ENCODE data around the gene RAP2C. TPM values are rescaled to one million over a fixed set of nuclear protein-coding genes. Genes with fewer than 3 reads are reported as not detected.

RAP2C gene
- total and polyA plus RNA-seq, 2 experiments from 2014 or later, result 14.5 to 25.0 TPM

DNA sequence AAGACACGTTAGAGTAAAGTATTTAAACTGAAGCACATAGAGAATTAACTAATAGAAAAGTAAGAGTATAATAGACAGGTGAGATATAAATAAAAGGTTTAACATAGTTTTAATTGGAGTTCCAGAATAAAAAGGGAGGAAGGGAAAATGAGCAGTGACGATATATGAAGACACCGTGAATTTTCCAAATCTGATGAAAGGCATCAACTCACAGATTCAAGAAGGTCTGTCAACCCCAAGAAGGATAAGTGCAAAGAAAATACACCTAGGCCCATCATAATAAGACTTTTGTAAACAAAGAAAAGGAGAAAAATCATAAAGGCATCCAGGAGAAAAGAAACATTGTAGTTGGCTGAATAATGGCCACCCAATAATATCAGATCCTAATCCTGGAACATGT, 43.9 kb upstream of the RAP2C start:
- no peak overlapping the region for H3K4me3 Mint-ChIP-seq
- Histone ChIP-seq H2AFZ (no peak overlapping the region), H4K20me1 (replicated peaks; ENCODE audit: insufficient read depth) (no peaks in the 10 kb centered on the region), H3K27ac (ENCODE audit: low read depth) (no peak overlapping the region), H3K79me2 (replicated peaks; ENCODE audit: insufficient read depth) (no peaks in the 10 kb centered on the region), H3F3A (replicated peaks; ENCODE audit: low read depth) (no peaks in the 10 kb centered on the region), H3K4me1 (ENCODE audit: insufficient read depth) (no peaks in the 10 kb centered on the region), H3K9me2 (ENCODE audit: insufficient read depth) (no peaks in the 10 kb centered on the region), H3K4me2 (no peak overlapping the region), H3K36me3 (ENCODE audit: insufficient read depth) (no peaks in the 10 kb centered on the region), H3K27me3 (ENCODE audit: insufficient read depth) (no peaks in the 10 kb centered on the region), H3K4me3 (no peak overlapping the region)
- H3K27ac Mint-ChIP-seq, result no peak overlapping the region
- H3K9me3 Mint-ChIP-seq, result no peaks in the 10 kb centered on the region; the same call in 2 of the 3 replicates
- no peaks in the 10 kb centered on the region for H3K27me3 Mint-ChIP-seq (ENCODE audit: insufficient read depth, low read depth, poor library complexity)
- H3K4me1 Mint-ChIP-seq, result no peaks in the 10 kb centered on the region
- DNase-seq (ENCODE audit: low spot score) (no peak), ATAC-seq (no peak)
- TF ChIP-seq, protein P1, sequence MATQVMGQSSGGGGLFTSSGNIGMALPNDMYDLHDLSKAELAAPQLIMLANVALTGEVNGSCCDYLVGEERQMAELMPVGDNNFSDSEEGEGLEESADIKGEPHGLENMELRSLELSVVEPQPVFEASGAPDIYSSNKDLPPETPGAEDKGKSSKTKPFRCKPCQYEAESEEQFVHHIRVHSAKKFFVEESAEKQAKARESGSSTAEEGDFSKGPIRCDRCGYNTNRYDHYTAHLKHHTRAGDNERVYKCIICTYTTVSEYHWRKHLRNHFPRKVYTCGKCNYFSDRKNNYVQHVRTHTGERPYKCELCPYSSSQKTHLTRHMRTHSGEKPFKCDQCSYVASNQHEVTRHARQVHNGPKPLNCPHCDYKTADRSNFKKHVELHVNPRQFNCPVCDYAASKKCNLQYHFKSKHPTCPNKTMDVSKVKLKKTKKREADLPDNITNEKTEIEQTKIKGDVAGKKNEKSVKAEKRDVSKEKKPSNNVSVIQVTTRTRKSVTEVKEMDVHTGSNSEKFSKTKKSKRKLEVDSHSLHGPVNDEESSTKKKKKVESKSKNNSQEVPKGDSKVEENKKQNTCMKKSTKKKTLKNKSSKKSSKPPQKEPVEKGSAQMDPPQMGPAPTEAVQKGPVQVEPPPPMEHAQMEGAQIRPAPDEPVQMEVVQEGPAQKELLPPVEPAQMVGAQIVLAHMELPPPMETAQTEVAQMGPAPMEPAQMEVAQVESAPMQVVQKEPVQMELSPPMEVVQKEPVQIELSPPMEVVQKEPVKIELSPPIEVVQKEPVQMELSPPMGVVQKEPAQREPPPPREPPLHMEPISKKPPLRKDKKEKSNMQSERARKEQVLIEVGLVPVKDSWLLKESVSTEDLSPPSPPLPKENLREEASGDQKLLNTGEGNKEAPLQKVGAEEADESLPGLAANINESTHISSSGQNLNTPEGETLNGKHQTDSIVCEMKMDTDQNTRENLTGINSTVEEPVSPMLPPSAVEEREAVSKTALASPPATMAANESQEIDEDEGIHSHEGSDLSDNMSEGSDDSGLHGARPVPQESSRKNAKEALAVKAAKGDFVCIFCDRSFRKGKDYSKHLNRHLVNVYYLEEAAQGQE (IDR thresholded peaks at IDR 0.05; ENCODE audit: unreplicated experiment), result no peak
- H3K36me3 Mint-ChIP-seq (ENCODE audit: low read depth), result no peaks in the 10 kb centered on the region

DNA sequence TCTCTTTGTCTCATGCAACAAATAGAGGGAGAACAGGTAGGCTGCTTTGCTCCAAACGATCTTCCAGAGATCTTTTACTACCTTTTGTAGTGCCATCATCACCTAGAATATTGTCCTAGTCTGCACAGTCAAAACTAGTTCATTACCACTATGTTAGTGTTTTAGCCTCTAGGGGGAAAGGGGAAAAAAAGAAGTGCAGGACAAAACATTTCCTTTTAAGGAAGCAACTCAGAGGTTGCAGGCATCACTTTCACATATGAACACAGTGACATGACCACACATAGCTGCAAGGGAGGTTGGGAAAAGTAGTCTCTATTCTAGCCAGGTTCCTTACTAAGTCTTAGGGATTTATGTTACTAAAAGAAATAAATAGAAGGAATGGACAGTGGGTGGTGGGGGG, 39.3 kb upstream of the RAP2C start:
- no peaks in the 10 kb centered on the region for H3K4me1 ChIP-seq (ENCODE audit: insufficient read depth)
- H3K27ac ChIP-seq (ENCODE audit: low read depth), result no peak overlapping the region
- H3F3A ChIP-seq (replicated peaks; ENCODE audit: low read depth), result no peaks in the 10 kb centered on the region
- no peak overlapping the region for H3K4me2 ChIP-seq
- H3K4me3 Mint-ChIP-seq, result no peak overlapping the region
- no peaks in the 10 kb centered on the region for H3K79me2 ChIP-seq (replicated peaks; ENCODE audit: insufficient read depth)
- DNase-seq (ENCODE audit: low spot score) (no peak), ATAC-seq (no peak)
- no peaks in the 10 kb centered on the region for H3K4me1 Mint-ChIP-seq
- H3K27ac Mint-ChIP-seq, result no peak overlapping the region
- no peaks in the 10 kb centered on the region for H3K9me2 ChIP-seq (ENCODE audit: insufficient read depth)
- H3K36me3 ChIP-seq (ENCODE audit: insufficient read depth), result no peaks in the 10 kb centered on the region
- H3K4me3 ChIP-seq, result no peak overlapping the region
- H2AFZ ChIP-seq, result no peak overlapping the region
- no peaks in the 10 kb centered on the region for H3K9me3 Mint-ChIP-seq
- TF ChIP-seq, protein P2, sequence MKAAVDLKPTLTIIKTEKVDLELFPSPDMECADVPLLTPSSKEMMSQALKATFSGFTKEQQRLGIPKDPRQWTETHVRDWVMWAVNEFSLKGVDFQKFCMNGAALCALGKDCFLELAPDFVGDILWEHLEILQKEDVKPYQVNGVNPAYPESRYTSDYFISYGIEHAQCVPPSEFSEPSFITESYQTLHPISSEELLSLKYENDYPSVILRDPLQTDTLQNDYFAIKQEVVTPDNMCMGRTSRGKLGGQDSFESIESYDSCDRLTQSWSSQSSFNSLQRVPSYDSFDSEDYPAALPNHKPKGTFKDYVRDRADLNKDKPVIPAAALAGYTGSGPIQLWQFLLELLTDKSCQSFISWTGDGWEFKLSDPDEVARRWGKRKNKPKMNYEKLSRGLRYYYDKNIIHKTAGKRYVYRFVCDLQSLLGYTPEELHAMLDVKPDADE (IDR thresholded peaks at IDR 0.05), result no peak
- TF ChIP-seq EZH2 (IDR thresholded peaks at IDR 0.05; ENCODE audit: low read depth, unreplicated experiment) (no peak), ZNF331 (CRISPR knock-in tag; IDR thresholded peaks at IDR 0.05; ENCODE audit: low read depth) (no peak), NANOG (IDR thresholded peaks at IDR 0.05; ENCODE audit: borderline replicate concordance) (no peak), CREB1 (CRISPR knock-in tag; IDR thresholded peaks at IDR 0.05; ENCODE audit: low read depth) (no peak), ZNF114 (CRISPR knock-in tag; IDR thresholded peaks at IDR 0.05) (no peak), POLR2AphosphoS5 (IDR thresholded peaks at IDR 0.05; ENCODE audit: low read depth) (no peak)
- TF ChIP-seq, protein P3, sequence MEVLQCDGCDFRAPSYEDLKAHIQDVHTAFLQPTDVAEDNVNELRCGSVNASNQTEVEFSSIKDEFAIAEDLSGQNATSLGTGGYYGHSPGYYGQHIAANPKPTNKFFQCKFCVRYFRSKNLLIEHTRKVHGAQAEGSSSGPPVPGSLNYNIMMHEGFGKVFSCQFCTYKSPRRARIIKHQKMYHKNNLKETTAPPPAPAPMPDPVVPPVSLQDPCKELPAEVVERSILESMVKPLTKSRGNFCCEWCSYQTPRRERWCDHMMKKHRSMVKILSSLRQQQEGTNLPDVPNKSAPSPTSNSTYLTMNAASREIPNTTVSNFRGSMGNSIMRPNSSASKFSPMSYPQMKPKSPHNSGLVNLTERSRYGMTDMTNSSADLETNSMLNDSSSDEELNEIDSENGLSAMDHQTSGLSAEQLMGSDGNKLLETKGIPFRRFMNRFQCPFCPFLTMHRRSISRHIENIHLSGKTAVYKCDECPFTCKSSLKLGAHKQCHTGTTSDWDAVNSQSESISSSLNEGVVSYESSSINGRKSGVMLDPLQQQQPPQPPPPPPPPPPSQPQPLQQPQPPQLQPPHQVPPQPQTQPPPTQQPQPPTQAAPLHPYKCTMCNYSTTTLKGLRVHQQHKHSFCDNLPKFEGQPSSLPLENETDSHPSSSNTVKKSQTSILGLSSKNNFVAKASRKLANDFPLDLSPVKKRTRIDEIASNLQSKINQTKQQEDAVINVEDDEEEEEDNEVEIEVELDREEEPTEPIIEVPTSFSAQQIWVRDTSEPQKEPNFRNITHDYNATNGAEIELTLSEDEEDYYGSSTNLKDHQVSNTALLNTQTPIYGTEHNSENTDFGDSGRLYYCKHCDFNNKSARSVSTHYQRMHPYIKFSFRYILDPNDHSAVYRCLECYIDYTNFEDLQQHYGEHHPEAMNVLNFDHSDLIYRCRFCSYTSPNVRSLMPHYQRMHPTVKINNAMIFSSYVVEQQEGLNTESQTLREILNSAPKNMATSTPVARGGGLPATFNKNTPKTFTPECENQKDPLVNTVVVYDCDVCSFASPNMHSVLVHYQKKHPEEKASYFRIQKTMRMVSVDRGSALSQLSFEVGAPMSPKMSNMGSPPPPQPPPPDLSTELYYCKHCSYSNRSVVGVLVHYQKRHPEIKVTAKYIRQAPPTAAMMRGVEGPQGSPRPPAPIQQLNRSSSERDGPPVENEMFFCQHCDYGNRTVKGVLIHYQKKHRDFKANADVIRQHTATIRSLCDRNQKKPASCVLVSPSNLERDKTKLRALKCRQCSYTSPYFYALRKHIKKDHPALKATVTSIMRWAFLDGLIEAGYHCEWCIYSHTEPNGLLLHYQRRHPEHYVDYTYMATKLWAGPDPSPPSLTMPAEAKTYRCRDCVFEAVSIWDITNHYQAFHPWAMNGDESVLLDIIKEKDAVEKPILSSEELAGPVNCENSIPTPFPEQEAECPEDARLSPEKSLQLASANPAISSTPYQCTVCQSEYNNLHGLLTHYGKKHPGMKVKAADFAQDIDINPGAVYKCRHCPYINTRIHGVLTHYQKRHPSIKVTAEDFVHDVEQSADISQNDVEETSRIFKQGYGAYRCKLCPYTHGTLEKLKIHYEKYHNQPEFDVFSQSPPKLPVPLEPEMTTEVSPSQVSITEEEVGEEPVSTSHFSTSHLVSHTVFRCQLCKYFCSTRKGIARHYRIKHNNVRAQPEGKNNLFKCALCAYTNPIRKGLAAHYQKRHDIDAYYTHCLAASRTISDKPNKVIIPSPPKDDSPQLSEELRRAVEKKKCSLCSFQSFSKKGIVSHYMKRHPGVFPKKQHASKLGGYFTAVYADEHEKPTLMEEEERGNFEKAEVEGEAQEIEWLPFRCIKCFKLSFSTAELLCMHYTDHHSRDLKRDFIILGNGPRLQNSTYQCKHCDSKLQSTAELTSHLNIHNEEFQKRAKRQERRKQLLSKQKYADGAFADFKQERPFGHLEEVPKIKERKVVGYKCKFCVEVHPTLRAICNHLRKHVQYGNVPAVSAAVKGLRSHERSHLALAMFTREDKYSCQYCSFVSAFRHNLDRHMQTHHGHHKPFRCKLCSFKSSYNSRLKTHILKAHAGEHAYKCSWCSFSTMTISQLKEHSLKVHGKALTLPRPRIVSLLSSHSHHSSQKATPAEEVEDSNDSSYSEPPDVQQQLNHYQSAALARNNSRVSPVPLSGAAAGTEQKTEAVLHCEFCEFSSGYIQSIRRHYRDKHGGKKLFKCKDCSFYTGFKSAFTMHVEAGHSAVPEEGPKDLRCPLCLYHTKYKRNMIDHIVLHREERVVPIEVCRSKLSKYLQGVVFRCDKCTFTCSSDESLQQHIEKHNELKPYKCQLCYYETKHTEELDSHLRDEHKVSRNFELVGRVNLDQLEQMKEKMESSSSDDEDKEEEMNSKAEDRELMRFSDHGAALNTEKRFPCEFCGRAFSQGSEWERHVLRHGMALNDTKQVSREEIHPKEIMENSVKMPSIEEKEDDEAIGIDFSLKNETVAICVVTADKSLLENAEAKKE (CRISPR knock-in tag; IDR thresholded peaks at IDR 0.05), result no peak
- H3K36me3 Mint-ChIP-seq (ENCODE audit: low read depth), result no peaks in the 10 kb centered on the region
- no peaks in the 10 kb centered on the region for H3K27me3 Mint-ChIP-seq (ENCODE audit: insufficient read depth, low read depth, poor library complexity)
- no peaks in the 10 kb centered on the region for H3K27me3 ChIP-seq (ENCODE audit: insufficient read depth)
- no peaks in the 10 kb centered on the region for H4K20me1 ChIP-seq (replicated peaks; ENCODE audit: insufficient read depth)

All from GM23338 (cell line).